ENCODE results near the gene VSIG4.

The VSIG4 gene

GRCh38 chrX:65993332-65993731 is 46.5 kb downstream of the VSIG4 start:
- H4K8ac ChIP-seq (ENCODE audit: low read depth, low read length) = no peak overlapping the region
- no peak overlapping the region for H4K91ac ChIP-seq (ENCODE audit: low read depth, low read length, poor library complexity)
- H2AFZ ChIP-seq (ENCODE audit: low read length) = no peak overlapping the region
- WGBS, 2 donors (ENCODE audit: extremely low coverage in 2 of 2, insufficient read length in 2 of 2, insufficient replicate concordance in 1 of 2) = no CpG with 5 or more reads among the region's 2 CpGs
- DNase-seq (ENCODE audit: low spot score) = no peak
- no peaks in the 10 kb centered on the region for H3K4me1 ChIP-seq (ENCODE audit: control insufficient read depth in 2 of 2, insufficient read depth in 1 of 2, low read depth in 1 of 2, low read length in 2 of 2)
- H2BK12ac ChIP-seq (ENCODE audit: low read length) = no peak overlapping the region
- no peak overlapping the region for H3K4ac ChIP-seq (ENCODE audit: low read length)
- no peaks in the 10 kb centered on the region for H3K36me3 ChIP-seq (replicated peaks in 1 of 2; ENCODE audit: control insufficient read depth in 2 of 2, insufficient read depth in 2 of 2, low read length in 2 of 2)
- H2AK5ac ChIP-seq (ENCODE audit: low read depth, low read length) = no peak overlapping the region
- H3K4me2 ChIP-seq (ENCODE audit: insufficient read depth, low read length, poor library complexity, severe bottlenecking) = no peak overlapping the region
- no peak overlapping the region for H3K14ac ChIP-seq (ENCODE audit: low read length)
- no peak overlapping the region for H2BK120ac ChIP-seq (ENCODE audit: low read depth, low read length)
- H3K79me1 ChIP-seq (ENCODE audit: low read depth, low read length) = no peaks in the 10 kb centered on the region
- H3K18ac ChIP-seq (ENCODE audit: low read length) = no peak overlapping the region
- H3K23ac ChIP-seq (ENCODE audit: low read depth, low read length, poor library complexity) = no peak overlapping the region
- H3K9me3 ChIP-seq (replicated peaks in 1 of 2; ENCODE audit: control insufficient read depth in 2 of 2, insufficient read depth in 1 of 2, low read depth in 1 of 2, low read length in 2 of 2) = no peaks in the 10 kb centered on the region
- no peak overlapping the region for H3K27ac ChIP-seq (replicated peaks; ENCODE audit: low read length)
- no peak overlapping the region for H3K4me3 ChIP-seq (ENCODE audit: low read length in 2 of 2)
- H3K9ac ChIP-seq (ENCODE audit: low read depth, low read length, poor library complexity) = no peak overlapping the region
- no peak overlapping the region for H2BK5ac ChIP-seq (ENCODE audit: low read length)
- H3K27me3 ChIP-seq (ENCODE audit: control insufficient read depth in 3 of 3, insufficient read depth in 3 of 3, low read depth in 1 of 3, low read length in 3 of 3) = no peaks in the 10 kb centered on the region
- no peak overlapping the region for H2BK15ac ChIP-seq (ENCODE audit: low read length)

GRCh38 chrX:65990702-65991101 is 49.2 kb downstream of the VSIG4 start:
- no peaks in the 10 kb centered on the region for H3K36me3 ChIP-seq (replicated peaks in 1 of 2; ENCODE audit: control insufficient read depth in 2 of 2, insufficient read depth in 2 of 2, low read length in 2 of 2)
- H3K79me1 ChIP-seq (ENCODE audit: low read depth, low read length) = no peaks in the 10 kb centered on the region
- H2BK120ac ChIP-seq (ENCODE audit: low read depth, low read length) = no peak overlapping the region
- DNase-seq (ENCODE audit: low spot score) = no peak
- no peak overlapping the region for H4K8ac ChIP-seq (ENCODE audit: low read depth, low read length)
- no peak overlapping the region for H3K18ac ChIP-seq (ENCODE audit: low read length)
- no peak overlapping the region for H2BK5ac ChIP-seq (ENCODE audit: low read length)
- H2AFZ ChIP-seq (ENCODE audit: low read length) = no peak overlapping the region
- H3K27ac ChIP-seq (replicated peaks; ENCODE audit: low read length) = no peak overlapping the region
- no peak overlapping the region for H3K23ac ChIP-seq (ENCODE audit: low read depth, low read length, poor library complexity)
- no peak overlapping the region for H2BK12ac ChIP-seq (ENCODE audit: low read length)
- H3K27me3 ChIP-seq (ENCODE audit: control insufficient read depth in 3 of 3, insufficient read depth in 3 of 3, low read depth in 1 of 3, low read length in 3 of 3) = no peaks in the 10 kb centered on the region
- H3K4me1 ChIP-seq (ENCODE audit: control insufficient read depth in 2 of 2, insufficient read depth in 1 of 2, low read depth in 1 of 2, low read length in 2 of 2) = no peaks in the 10 kb centered on the region
- H2AK5ac ChIP-seq (ENCODE audit: low read depth, low read length) = no peak overlapping the region
- no peak overlapping the region for H3K4me3 ChIP-seq (ENCODE audit: low read length in 2 of 2)
- H3K4me2 ChIP-seq (ENCODE audit: insufficient read depth, low read length, poor library complexity, severe bottlenecking) = no peak overlapping the region
- no peak overlapping the region for H3K9ac ChIP-seq (ENCODE audit: low read depth, low read length, poor library complexity)
- no peaks in the 10 kb centered on the region for H3K9me3 ChIP-seq (replicated peaks in 1 of 2; ENCODE audit: control insufficient read depth in 2 of 2, insufficient read depth in 1 of 2, low read depth in 1 of 2, low read length in 2 of 2)
- no peak overlapping the region for H4K91ac ChIP-seq (ENCODE audit: low read depth, low read length, poor library complexity)
- no peak overlapping the region for H2BK15ac ChIP-seq (ENCODE audit: low read length)
- H3K14ac ChIP-seq (ENCODE audit: low read length) = no peak overlapping the region
- no peak overlapping the region for H3K4ac ChIP-seq (ENCODE audit: low read length)

DNA sequence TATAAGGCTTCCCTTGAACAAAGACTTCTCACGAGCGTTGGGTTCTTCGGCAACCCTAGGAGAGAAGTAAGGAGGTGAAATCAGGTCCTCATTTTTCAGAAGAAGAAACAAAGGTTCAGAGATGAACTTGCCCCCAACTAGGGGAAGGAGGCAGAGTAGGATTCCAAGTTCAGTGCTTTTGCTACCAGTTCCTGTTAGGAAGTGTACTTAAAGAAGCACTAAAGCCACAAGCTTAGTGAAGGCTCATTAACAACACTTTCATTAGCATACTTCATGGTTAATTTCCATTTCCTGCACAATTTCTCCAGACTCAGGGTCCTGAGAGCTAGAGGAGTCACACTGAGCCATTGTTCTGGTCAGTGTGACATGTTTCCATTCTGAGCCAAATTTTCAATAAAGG is 52.1 kb downstream of the VSIG4 start:
- H3K4ac ChIP-seq (ENCODE audit: low read length) = no peak overlapping the region
- H4K91ac ChIP-seq (ENCODE audit: low read depth, low read length, poor library complexity) = no peak overlapping the region
- no peaks in the 10 kb centered on the region for H3K79me1 ChIP-seq (ENCODE audit: low read depth, low read length)
- H4K8ac ChIP-seq (ENCODE audit: low read depth, low read length) = no peak overlapping the region
- H2BK5ac ChIP-seq (ENCODE audit: low read length) = no peak overlapping the region
- H3K27ac ChIP-seq (replicated peaks; ENCODE audit: low read length) = no peak overlapping the region
- H3K14ac ChIP-seq (ENCODE audit: low read length) = no peak overlapping the region
- no peaks in the 10 kb centered on the region for H3K27me3 ChIP-seq (ENCODE audit: control insufficient read depth in 3 of 3, insufficient read depth in 3 of 3, low read depth in 1 of 3, low read length in 3 of 3)
- H2AFZ ChIP-seq (ENCODE audit: low read length) = no peak overlapping the region
- no peaks in the 10 kb centered on the region for H3K36me3 ChIP-seq (replicated peaks in 1 of 2; ENCODE audit: control insufficient read depth in 2 of 2, insufficient read depth in 2 of 2, low read length in 2 of 2)
- no peak overlapping the region for H3K4me3 ChIP-seq (ENCODE audit: low read length in 2 of 2)
- no CpG with 5 or more reads among the region's 3 CpGs for WGBS, 2 donors (ENCODE audit: extremely low coverage in 2 of 2, insufficient read length in 2 of 2, insufficient replicate concordance in 1 of 2)
- no peak overlapping the region for H3K23ac ChIP-seq (ENCODE audit: low read depth, low read length, poor library complexity)
- H3K18ac ChIP-seq (ENCODE audit: low read length) = no peak overlapping the region
- H3K9me3 ChIP-seq (replicated peaks in 1 of 2; ENCODE audit: control insufficient read depth in 2 of 2, insufficient read depth in 1 of 2, low read depth in 1 of 2, low read length in 2 of 2) = no peaks in the 10 kb centered on the region
- H3K4me1 ChIP-seq (ENCODE audit: control insufficient read depth in 2 of 2, insufficient read depth in 1 of 2, low read depth in 1 of 2, low read length in 2 of 2) = no peaks in the 10 kb centered on the region
- no peak overlapping the region for H3K4me2 ChIP-seq (ENCODE audit: insufficient read depth, low read length, poor library complexity, severe bottlenecking)
- no peak overlapping the region for H3K9ac ChIP-seq (ENCODE audit: low read depth, low read length, poor library complexity)
- no peak overlapping the region for H2BK15ac ChIP-seq (ENCODE audit: low read length)
- H2BK12ac ChIP-seq (ENCODE audit: low read length) = no peak overlapping the region
- no peak overlapping the region for H2AK5ac ChIP-seq (ENCODE audit: low read depth, low read length)
- no peak overlapping the region for H2BK120ac ChIP-seq (ENCODE audit: low read depth, low read length)
- no peak for DNase-seq (ENCODE audit: low spot score)

GRCh38 chrX:65985922-65986588 is 53.8 kb downstream of the VSIG4 start:
- Histone ChIP-seq H3K27ac (replicated peaks; ENCODE audit: low read length) (no peak overlapping the region), H3K9ac (ENCODE audit: low read depth, low read length, poor library complexity) (no peak overlapping the region), H3K27me3 (ENCODE audit: control insufficient read depth in 3 of 3, insufficient read depth in 3 of 3, low read depth in 1 of 3, low read length in 3 of 3) (no peaks in the 10 kb centered on the region), H2AK5ac (ENCODE audit: low read depth, low read length) (no peak overlapping the region), H4K8ac (ENCODE audit: low read depth, low read length) (no peak overlapping the region), H3K4me3 (ENCODE audit: low read length in 2 of 2) (no peak overlapping the region), H3K4me2 (ENCODE audit: insufficient read depth, low read length, poor library complexity, severe bottlenecking) (no peak overlapping the region), H2AFZ (ENCODE audit: low read length) (peak overlapping the region; percentile 31), H3K79me1 (ENCODE audit: low read depth, low read length) (no peaks in the 10 kb centered on the region), H3K4me1 (ENCODE audit: control insufficient read depth in 2 of 2, insufficient read depth in 1 of 2, low read depth in 1 of 2, low read length in 2 of 2) (no peaks in the 10 kb centered on the region), H3K18ac (ENCODE audit: low read length) (no peak overlapping the region), H3K14ac (ENCODE audit: low read length) (no peak overlapping the region), H4K91ac (ENCODE audit: low read depth, low read length, poor library complexity) (no peak overlapping the region), H3K9me3 (replicated peaks in 1 of 2; ENCODE audit: control insufficient read depth in 2 of 2, insufficient read depth in 1 of 2, low read depth in 1 of 2, low read length in 2 of 2) (no peaks in the 10 kb centered on the region), H2BK12ac (ENCODE audit: low read length) (no peak overlapping the region), H2BK15ac (ENCODE audit: low read length) (no peak overlapping the region), H3K4ac (ENCODE audit: low read length) (no peak overlapping the region), H3K23ac (ENCODE audit: low read depth, low read length, poor library complexity) (no peak overlapping the region), H2BK120ac (ENCODE audit: low read depth, low read length) (no peak overlapping the region), H3K36me3 (replicated peaks in 1 of 2; ENCODE audit: control insufficient read depth in 2 of 2, insufficient read depth in 2 of 2, low read length in 2 of 2) (no peaks in the 10 kb centered on the region), H2BK5ac (ENCODE audit: low read length) (no peak overlapping the region)
- WGBS, 2 donors (ENCODE audit: extremely low coverage in 2 of 2, insufficient read length in 2 of 2, insufficient replicate concordance in 1 of 2) = no CpG with 5 or more reads among the region's 5 CpGs
- DNase-seq (ENCODE audit: low spot score) = peak; percentile 26

Data from neuronal stem cell (in vitro differentiated cells).